ENCODE results near the gene ABCC4. TPM values are rescaled to one million over a fixed set of nuclear protein-coding genes. Genes with fewer than 3 reads are reported as not detected.
A peak's percentile ranks its signal among the peaks of the same experiment; 100 is the strongest.

ABCC4 gene
- total and polyA plus RNA-seq, 2 donors from 2014 or later, result 11.3 to 52.4 TPM

DNA sequence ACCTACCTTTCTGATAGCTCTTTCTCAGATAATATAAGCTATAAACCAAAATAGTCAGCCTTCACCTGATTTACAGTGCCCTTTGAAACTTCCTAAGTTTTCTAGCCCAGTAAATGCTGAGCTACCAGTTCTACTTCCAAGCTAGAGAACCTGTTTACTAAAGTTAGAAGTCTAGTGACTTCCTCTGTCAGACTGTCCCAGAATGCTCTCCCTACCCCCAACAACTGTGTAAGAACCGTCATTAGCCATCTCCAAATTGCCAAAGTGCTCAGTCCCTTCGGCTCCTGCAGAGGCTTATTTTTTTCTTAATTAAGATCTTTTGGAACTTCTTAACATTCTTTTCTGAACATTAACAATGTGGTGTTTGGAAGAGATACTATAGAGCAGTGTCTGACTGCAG lies 3.2 kb upstream of the ABCC4 start:
- peak overlapping the region in 1 of 2 donors; percentile 7 for H3K27ac ChIP-seq (ENCODE audit: low read depth in 2 of 2, low read length in 2 of 2)
- no peak overlapping the region for H3K9ac ChIP-seq (ENCODE audit: low read length in 3 of 3)
- no peaks in the 10 kb centered on the region for H3K9me3 ChIP-seq (ENCODE audit: control insufficient read depth in 2 of 3, insufficient read depth in 1 of 3, low read length in 3 of 3)
- no peaks in the 10 kb centered on the region for H3K36me3 ChIP-seq (ENCODE audit: control insufficient read depth in 2 of 3, insufficient read depth in 3 of 3, low read length in 3 of 3)
- TF ChIP-seq, protein P1, sequence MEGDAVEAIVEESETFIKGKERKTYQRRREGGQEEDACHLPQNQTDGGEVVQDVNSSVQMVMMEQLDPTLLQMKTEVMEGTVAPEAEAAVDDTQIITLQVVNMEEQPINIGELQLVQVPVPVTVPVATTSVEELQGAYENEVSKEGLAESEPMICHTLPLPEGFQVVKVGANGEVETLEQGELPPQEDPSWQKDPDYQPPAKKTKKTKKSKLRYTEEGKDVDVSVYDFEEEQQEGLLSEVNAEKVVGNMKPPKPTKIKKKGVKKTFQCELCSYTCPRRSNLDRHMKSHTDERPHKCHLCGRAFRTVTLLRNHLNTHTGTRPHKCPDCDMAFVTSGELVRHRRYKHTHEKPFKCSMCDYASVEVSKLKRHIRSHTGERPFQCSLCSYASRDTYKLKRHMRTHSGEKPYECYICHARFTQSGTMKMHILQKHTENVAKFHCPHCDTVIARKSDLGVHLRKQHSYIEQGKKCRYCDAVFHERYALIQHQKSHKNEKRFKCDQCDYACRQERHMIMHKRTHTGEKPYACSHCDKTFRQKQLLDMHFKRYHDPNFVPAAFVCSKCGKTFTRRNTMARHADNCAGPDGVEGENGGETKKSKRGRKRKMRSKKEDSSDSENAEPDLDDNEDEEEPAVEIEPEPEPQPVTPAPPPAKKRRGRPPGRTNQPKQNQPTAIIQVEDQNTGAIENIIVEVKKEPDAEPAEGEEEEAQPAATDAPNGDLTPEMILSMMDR (IDR thresholded peaks at IDR 0.05; ENCODE audit: borderline replicate concordance, extremely low read depth, insufficient read depth), result no peak
- peak in 1 of 5 donors; percentile 10 for DNase-seq
- H3K27me3 ChIP-seq (ENCODE audit: control insufficient read depth, insufficient read depth, low read length), result no peaks in the 10 kb centered on the region
- no peak for FAIRE-seq
- intact Hi-C loops (cut with DNase I), result no loop called here
- H3K4me3 ChIP-seq (ENCODE audit: low read length in 3 of 3), result no peak overlapping the region
- peaks cover 0 to 7% (median 4%) of the 10 kb centered on the region in 3 donors for H3K4me1 ChIP-seq (ENCODE audit: control insufficient read depth in 2 of 3, insufficient read depth in 2 of 3, low read depth in 1 of 3, low read length in 3 of 3)

DNA sequence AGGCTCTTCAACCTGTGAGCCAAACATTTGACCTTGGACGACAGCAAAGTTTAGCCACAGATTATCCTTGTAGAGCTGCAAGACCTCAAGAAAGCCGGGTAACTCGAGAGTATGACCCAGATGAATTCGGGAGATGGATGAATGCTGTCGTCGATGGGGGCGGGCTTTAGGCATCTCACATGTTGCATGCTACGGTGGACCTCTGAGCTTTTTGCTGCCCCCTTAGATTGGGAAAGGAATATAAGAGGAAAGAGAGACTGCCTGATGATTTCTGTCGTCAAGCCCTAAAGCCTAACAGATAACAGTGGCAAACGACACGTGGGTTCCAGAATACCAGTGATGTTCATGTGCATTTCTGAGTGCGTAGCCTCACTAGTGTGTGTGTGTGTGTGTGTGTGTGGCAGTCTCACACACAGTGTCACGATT lies 730 bp upstream of the ABCC4 start:
- Histone ChIP-seq H3K36me3 (ENCODE audit: control insufficient read depth in 2 of 3, insufficient read depth in 3 of 3, low read length in 3 of 3) (no peaks in the 10 kb centered on the region), H3K9me3 (ENCODE audit: control insufficient read depth in 2 of 3, insufficient read depth in 1 of 3, low read length in 3 of 3) (no peaks in the 10 kb centered on the region), H3K4me1 (ENCODE audit: control insufficient read depth in 2 of 3, insufficient read depth in 2 of 3, low read depth in 1 of 3, low read length in 3 of 3) (peaks cover 0 to 10% (median 8%) of the 10 kb centered on the region in 3 donors), H3K4me3 (ENCODE audit: low read length in 3 of 3) (peak overlapping the region; percentile 46 to 90 (median 52)), H3K27ac (ENCODE audit: low read depth in 2 of 2, low read length in 2 of 2) (peak overlapping the region in 1 of 2 donors; percentile 65), H3K27me3 (ENCODE audit: control insufficient read depth, insufficient read depth, low read length) (no peaks in the 10 kb centered on the region), H3K9ac (ENCODE audit: low read length in 3 of 3) (no peak overlapping the region)
- TF ChIP-seq, protein P1 (IDR thresholded peaks at IDR 0.05; ENCODE audit: borderline replicate concordance, extremely low read depth, insufficient read depth), result no peak
- FAIRE-seq (no peak), DNase-seq (no peak)
- intact Hi-C loops (cut with DNase I), result no loop called here

DNA sequence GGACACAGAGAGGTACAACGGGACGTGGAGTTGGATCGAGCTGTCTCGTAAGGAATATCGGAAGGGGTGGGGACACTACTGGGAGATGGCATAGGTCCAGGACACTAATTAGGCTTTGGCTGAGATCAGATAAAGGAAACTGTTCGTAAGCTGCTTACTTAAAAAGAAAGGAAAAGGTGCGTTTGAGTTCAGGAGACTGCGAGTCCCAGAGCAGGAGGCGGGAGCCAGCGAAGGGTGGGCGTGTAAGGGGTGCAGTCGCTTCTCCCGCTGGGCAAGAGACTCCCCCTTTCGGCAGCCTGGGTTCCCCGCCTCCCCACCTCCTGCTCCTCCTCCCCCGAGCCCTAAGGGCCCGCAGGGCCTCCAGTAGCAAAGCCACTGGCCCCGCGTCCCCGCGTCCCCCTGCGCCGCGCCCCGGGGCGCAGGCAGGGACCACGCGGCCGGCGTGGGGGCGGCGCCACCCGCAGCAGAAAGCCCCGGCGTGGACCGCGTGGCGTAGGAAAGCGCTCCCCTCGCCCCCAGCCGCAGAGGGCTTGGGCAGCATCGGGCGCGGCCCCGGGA lies 547 bp downstream of the ABCC4 start:
- Histone ChIP-seq H3K9me3 (ENCODE audit: control insufficient read depth in 2 of 3, insufficient read depth in 1 of 3, low read length in 3 of 3) (no peaks in the 10 kb centered on the region), H3K4me1 (ENCODE audit: control insufficient read depth in 2 of 3, insufficient read depth in 2 of 3, low read depth in 1 of 3, low read length in 3 of 3) (peaks cover 0 to 10% (median 8%) of the 10 kb centered on the region in 3 donors), H3K4me3 (ENCODE audit: low read length in 3 of 3) (peak overlapping the region; percentile 80 to 90 (median 84)), H3K9ac (ENCODE audit: low read length in 3 of 3) (peak overlapping the region; percentile 56 to 86 (median 73)), H3K27ac (ENCODE audit: low read depth in 2 of 2, low read length in 2 of 2) (peak overlapping the region; percentile 67 to 78), H3K27me3 (ENCODE audit: control insufficient read depth, insufficient read depth, low read length) (no peaks in the 10 kb centered on the region), H3K36me3 (ENCODE audit: control insufficient read depth in 2 of 3, insufficient read depth in 3 of 3, low read length in 3 of 3) (no peaks in the 10 kb centered on the region)
- intact Hi-C loops (cut with DNase I), result no loop called here
- DNase-seq, result peak; percentile 69 to 89 (median 79)
- no peak for FAIRE-seq
- TF ChIP-seq, protein P1 (IDR thresholded peaks at IDR 0.05; ENCODE audit: borderline replicate concordance, extremely low read depth, insufficient read depth), result peak; percentile 13

All from kidney (tissue), 14 donors.